ENCODE data around the gene NSUN4.

NSUN4 gene

DNA sequence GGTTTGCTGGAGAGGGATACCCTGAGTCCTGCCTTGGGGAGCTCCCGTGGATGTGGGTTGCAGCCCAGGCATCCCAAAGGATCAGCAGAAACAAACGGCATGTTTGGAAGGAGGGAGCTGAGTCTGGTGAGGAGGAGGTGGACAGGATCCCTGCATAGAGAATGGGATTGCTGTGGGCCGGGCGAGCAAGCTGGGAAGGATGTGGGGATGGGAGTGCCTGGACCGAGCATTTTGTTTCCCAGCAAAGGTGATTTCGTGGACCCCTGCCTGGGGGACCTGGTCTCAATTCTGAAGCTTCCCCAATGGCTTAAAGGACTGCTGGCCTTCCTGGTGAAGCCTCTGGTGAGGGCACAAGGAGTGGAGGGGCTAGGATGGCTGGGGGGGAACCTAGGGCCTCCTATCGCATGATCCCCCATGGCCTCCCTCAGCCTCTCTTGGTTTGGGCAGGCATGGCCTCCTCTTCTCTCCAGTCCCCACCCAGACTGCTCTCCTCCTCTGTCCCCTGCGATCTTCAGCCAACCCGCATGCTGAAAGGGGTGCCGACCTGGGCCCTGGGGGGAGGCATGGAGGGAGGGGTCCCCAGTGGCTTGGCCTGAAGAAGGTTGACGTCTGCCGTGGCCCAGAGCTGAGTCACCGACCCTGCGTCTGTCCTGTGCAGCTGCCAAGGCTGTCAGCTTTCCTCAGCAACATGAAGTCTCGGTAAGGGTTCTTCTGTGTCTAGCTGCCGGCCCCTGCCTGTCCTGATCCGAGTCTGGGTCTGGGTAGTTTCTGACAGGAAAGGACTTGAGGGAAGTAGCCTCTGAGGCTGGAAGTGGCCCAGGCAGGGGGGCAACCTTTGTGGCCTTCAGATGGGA lies 69.8 kb downstream of the NSUN4 start:
- no peak overlapping the region for H3K4me3 ChIP-seq (ENCODE audit: low read depth, low read length)
- TF ChIP-seq, protein P1, sequence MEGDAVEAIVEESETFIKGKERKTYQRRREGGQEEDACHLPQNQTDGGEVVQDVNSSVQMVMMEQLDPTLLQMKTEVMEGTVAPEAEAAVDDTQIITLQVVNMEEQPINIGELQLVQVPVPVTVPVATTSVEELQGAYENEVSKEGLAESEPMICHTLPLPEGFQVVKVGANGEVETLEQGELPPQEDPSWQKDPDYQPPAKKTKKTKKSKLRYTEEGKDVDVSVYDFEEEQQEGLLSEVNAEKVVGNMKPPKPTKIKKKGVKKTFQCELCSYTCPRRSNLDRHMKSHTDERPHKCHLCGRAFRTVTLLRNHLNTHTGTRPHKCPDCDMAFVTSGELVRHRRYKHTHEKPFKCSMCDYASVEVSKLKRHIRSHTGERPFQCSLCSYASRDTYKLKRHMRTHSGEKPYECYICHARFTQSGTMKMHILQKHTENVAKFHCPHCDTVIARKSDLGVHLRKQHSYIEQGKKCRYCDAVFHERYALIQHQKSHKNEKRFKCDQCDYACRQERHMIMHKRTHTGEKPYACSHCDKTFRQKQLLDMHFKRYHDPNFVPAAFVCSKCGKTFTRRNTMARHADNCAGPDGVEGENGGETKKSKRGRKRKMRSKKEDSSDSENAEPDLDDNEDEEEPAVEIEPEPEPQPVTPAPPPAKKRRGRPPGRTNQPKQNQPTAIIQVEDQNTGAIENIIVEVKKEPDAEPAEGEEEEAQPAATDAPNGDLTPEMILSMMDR (IDR thresholded peaks at IDR 0.05; ENCODE audit: low read depth, low read length, missing control alignments), result no peak
- no peak for DNase-seq (ENCODE audit: low read depth)

DNA sequence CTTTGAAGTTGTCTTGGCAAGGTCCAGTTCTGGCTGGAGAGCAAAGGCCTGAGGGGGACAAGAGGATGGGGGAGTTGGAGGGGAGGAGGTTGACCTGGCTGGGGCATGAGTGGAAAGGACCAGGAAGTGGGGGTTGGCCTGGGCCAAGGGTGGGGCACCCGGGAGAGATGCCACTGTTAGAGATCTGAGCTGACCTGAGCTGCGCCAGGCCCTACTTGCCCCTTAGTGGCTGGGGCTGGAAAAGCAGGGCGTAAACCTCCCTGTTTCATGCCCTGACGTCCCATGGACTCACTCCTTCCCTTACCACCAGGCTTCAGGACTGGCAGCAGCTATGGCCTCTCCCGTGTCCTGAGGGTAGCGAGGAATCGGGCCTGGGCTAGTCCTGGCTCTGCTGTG lies 70.4 kb downstream of the NSUN4 start:
- TF ChIP-seq, protein P1 (IDR thresholded peaks at IDR 0.05; ENCODE audit: low read depth, low read length, missing control alignments), result no peak
- no peak overlapping the region for H3K4me3 ChIP-seq (ENCODE audit: low read depth, low read length)
- no peak for DNase-seq (ENCODE audit: low read depth)

Measured in GM12864 (cell line).